ENCODE measurements around the gene MME.

DNA sequence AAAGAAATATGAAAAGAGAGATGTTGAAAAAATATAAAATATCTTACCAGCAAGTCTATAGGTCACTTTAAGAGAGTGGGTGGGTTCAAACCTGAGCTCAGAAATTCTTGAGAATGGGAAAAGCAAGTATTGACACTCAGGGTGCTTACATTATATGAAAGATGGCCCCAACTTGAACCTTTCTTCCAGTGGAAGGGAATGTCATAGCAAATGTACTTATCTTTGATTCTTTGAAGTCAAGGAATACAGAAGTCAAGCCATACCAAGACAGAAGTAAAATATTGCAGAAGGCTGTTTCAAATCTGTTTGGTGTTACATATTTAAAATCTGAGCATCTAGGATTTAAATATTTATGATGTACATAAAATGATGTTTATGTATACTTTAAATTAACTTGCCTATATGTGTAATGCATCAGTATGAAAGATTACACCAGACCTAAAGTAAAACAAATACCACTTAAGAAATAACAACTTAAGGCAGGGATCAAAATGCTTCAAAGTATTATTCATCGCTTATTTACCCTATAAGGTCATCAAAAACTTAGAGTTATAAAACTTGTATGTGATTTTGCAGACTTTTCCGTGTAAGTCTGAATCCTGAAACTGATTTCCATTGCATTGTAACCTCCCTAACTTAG lies 8.7 kb downstream of the MME start:
- TF ChIP-seq POLR2AphosphoS5 (IDR thresholded peaks at IDR 0.05; ENCODE audit: low read depth, low read length) (no peak), SIN3A (IDR thresholded peaks at IDR 0.05; ENCODE audit: borderline replicate concordance, insufficient read depth, low read length) (no peak), FOXP2 (optimal IDR thresholded peaks at IDR 0.05; ENCODE audit: borderline replicate concordance, extremely low read depth, extremely low read length, insufficient read depth) (no peak)
- TF ChIP-seq, protein P1, sequence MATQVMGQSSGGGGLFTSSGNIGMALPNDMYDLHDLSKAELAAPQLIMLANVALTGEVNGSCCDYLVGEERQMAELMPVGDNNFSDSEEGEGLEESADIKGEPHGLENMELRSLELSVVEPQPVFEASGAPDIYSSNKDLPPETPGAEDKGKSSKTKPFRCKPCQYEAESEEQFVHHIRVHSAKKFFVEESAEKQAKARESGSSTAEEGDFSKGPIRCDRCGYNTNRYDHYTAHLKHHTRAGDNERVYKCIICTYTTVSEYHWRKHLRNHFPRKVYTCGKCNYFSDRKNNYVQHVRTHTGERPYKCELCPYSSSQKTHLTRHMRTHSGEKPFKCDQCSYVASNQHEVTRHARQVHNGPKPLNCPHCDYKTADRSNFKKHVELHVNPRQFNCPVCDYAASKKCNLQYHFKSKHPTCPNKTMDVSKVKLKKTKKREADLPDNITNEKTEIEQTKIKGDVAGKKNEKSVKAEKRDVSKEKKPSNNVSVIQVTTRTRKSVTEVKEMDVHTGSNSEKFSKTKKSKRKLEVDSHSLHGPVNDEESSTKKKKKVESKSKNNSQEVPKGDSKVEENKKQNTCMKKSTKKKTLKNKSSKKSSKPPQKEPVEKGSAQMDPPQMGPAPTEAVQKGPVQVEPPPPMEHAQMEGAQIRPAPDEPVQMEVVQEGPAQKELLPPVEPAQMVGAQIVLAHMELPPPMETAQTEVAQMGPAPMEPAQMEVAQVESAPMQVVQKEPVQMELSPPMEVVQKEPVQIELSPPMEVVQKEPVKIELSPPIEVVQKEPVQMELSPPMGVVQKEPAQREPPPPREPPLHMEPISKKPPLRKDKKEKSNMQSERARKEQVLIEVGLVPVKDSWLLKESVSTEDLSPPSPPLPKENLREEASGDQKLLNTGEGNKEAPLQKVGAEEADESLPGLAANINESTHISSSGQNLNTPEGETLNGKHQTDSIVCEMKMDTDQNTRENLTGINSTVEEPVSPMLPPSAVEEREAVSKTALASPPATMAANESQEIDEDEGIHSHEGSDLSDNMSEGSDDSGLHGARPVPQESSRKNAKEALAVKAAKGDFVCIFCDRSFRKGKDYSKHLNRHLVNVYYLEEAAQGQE (IDR thresholded peaks at IDR 0.05; ENCODE audit: insufficient read depth in 1 of 2, low read depth in 2 of 2, low read length in 2 of 2): no peak

Measured in PFSK-1 (cell line).